Measurements from ENCODE around the gene TMED10. TPM values are rescaled to one million over a fixed set of nuclear protein-coding genes. Genes with fewer than 3 reads are reported as not detected.
"Not testable (repeated sequence)": the region's sequence is repeated elsewhere in the genome, so short reads cannot be mapped to it uniquely, and the experiment has no call there.

TMED10 gene
- polyA plus RNA-seq, 3 donors, result 262 to 301 (median 284) TPM

- no peak for DNase-seq (ENCODE audit: low read depth in 3 of 3, low spot score in 2 of 3)
Measured at GRCh38 chr14:75163677-75164076, 12.7 kb downstream of the TMED10 start.

- DNase-seq (ENCODE audit: low read depth in 3 of 3, low spot score in 2 of 3), result no peak
Measured at GRCh38 chr14:75162631-75163030, 13.8 kb downstream of the TMED10 start.

GRCh38 chr14:75158843-75159614 is 17.4 kb downstream of the TMED10 start:
- DNase-seq (ENCODE audit: low read depth in 3 of 3, low spot score in 2 of 3), result no peak

- DNase-seq (ENCODE audit: low read depth in 3 of 3, low spot score in 2 of 3), result no peak
Measured at GRCh38 chr14:75156901-75157300, 19.5 kb downstream of the TMED10 start.

- no peak for DNase-seq (ENCODE audit: low read depth in 3 of 3, low spot score in 2 of 3)
Measured at GRCh38 chr14:75156111-75156510, 20.3 kb downstream of the TMED10 start.

GRCh38 chr14:75155169-75155568 is 21.2 kb downstream of the TMED10 start:
- no peak for DNase-seq (ENCODE audit: low read depth in 3 of 3, low spot score in 2 of 3)

GRCh38 chr14:75153295-75153694 is 23.1 kb downstream of the TMED10 start:
- no peak for DNase-seq (ENCODE audit: low read depth in 3 of 3, low spot score in 2 of 3)

- no peak for DNase-seq (ENCODE audit: low read depth in 3 of 3, low spot score in 2 of 3)
Measured at GRCh38 chr14:75151851-75152250, 24.6 kb downstream of the TMED10 start.

- not testable (repeated sequence) for DNase-seq (ENCODE audit: low read depth in 3 of 3, low spot score in 2 of 3)
Measured at GRCh38 chr14:75150637-75151036, 25.8 kb downstream of the TMED10 start.

GRCh38 chr14:75150150-75150549 is 26.3 kb downstream of the TMED10 start:
- DNase-seq (ENCODE audit: low read depth in 3 of 3, low spot score in 2 of 3), result no peak

GRCh38 chr14:75147423-75148071 is 28.9 kb downstream of the TMED10 start:
- no peak for DNase-seq (ENCODE audit: low read depth in 3 of 3, low spot score in 2 of 3)

- no peak for DNase-seq (ENCODE audit: low read depth in 3 of 3, low spot score in 2 of 3)
Measured at GRCh38 chr14:75144944-75145343, 31.5 kb downstream of the TMED10 start.

- no peak for DNase-seq (ENCODE audit: low read depth in 3 of 3, low spot score in 2 of 3)
Measured at GRCh38 chr14:75143761-75144527, 32.5 kb downstream of the TMED10 start.

GRCh38 chr14:75142494-75142893 is 33.9 kb downstream of the TMED10 start:
- DNase-seq (ENCODE audit: low read depth in 3 of 3, low spot score in 2 of 3), result no peak

- no peak for DNase-seq (ENCODE audit: low read depth in 3 of 3, low spot score in 2 of 3)
Measured at GRCh38 chr14:75141967-75142366, 34.4 kb downstream of the TMED10 start.

- DNase-seq (ENCODE audit: low read depth in 3 of 3, low spot score in 2 of 3), result no peak
Measured at GRCh38 chr14:75141062-75141461, 35.4 kb downstream of the TMED10 start.

GRCh38 chr14:75140620-75141019 is 35.8 kb downstream of the TMED10 start:
- DNase-seq (ENCODE audit: low read depth in 3 of 3, low spot score in 2 of 3), result no peak

GRCh38 chr14:75139185-75139584 is 37.2 kb downstream of the TMED10 start:
- no peak for DNase-seq (ENCODE audit: low read depth in 3 of 3, low spot score in 2 of 3)

- no peak for DNase-seq (ENCODE audit: low read depth in 3 of 3, low spot score in 2 of 3)
Measured at GRCh38 chr14:75138492-75138891, 37.9 kb downstream of the TMED10 start.

GRCh38 chr14:75134644-75135043 is 41.8 kb downstream of the TMED10 start:
- no peak for DNase-seq (ENCODE audit: low read depth in 3 of 3, low spot score in 2 of 3)

GRCh38 chr14:75133597-75133996 is 42.8 kb downstream of the TMED10 start:
- no peak for DNase-seq (ENCODE audit: low read depth in 3 of 3, low spot score in 2 of 3)
